PFSK-1 (cell line): ENCODE measurements around the gene PANK1.

Experiments used
- FOXP2 ChIP-seq: optimal IDR thresholded peaks from 2 replicates; pipeline ENCODE3; 2011; ENCODE audit warnings: borderline replicate concordance, control low read depth, inconsistent platforms; ENCODE audit not compliant: insufficient read depth; ENCODE audit errors: extremely low read length, extremely low read depth
- REST ChIP-seq, 2 experiments: IDR thresholded peaks; 2 replicates each; pipeline versions ENCODE4 v1.6.1 to v1.8.0; 2011 to 2012; ENCODE audit warnings: low read depth in 2 of 2, low read length in 2 of 2, control low read depth in 1 of 2, inconsistent platforms in 1 of 2, mild to moderate bottlenecking in 1 of 2, moderate library complexity in 1 of 2; ENCODE audit not compliant: insufficient read depth in 1 of 2
- TAF1 ChIP-seq: IDR thresholded peaks from 2 replicates; pipeline ENCODE4 v1.6.1; 2012; ENCODE audit warnings: low read length, control low read depth, borderline replicate concordance; ENCODE audit not compliant: insufficient read depth

The PANK1 gene

GRCh38 chr10:89534826-89535166 is 110.2 kb downstream of the PANK1 start:
- TF ChIP-seq REST (IDR thresholded peaks at IDR 0.05; ENCODE audit: insufficient read depth in 1 of 2, low read depth in 2 of 2, low read length in 2 of 2) (no peak), FOXP2 (no peak), TAF1 (no peak)
